ENCODE results near the gene LRRC66.

Gene LRRC66

GRCh38 chr4:52037689-52038102 lies 17.5 kb upstream of the LRRC66 start:
- DNase-seq (ENCODE audit: low spot score) = no peak
- TF ChIP-seq CTCF (IDR thresholded peaks at IDR 0.05; ENCODE audit: borderline replicate concordance, control extremely low read depth, extremely low read depth, insufficient read depth, missing control alignments) = no peak
- in situ Hi-C loops (cut with MboI; ENCODE audit: low sequenced_read_pairs, unreplicated experiment) = no loop called here

GRCh38 chr4:52036886-52037530 lies 16.8 kb upstream of the LRRC66 start:
- no peak for DNase-seq (ENCODE audit: low spot score)
- TF ChIP-seq CTCF (IDR thresholded peaks at IDR 0.05; ENCODE audit: borderline replicate concordance, control extremely low read depth, extremely low read depth, insufficient read depth, missing control alignments) = no peak
- in situ Hi-C loops (cut with MboI; ENCODE audit: low sequenced_read_pairs, unreplicated experiment) = no loop called here

GRCh38 chr4:52035190-52035589 lies 15.0 kb upstream of the LRRC66 start:
- in situ Hi-C loops (cut with MboI; ENCODE audit: low sequenced_read_pairs, unreplicated experiment) = no loop called here
- DNase-seq (ENCODE audit: low spot score) = no peak
- no peak for TF ChIP-seq CTCF (IDR thresholded peaks at IDR 0.05; ENCODE audit: borderline replicate concordance, control extremely low read depth, extremely low read depth, insufficient read depth, missing control alignments)

GRCh38 chr4:52032005-52032404 lies 11.8 kb upstream of the LRRC66 start:
- TF ChIP-seq CTCF (IDR thresholded peaks at IDR 0.05; ENCODE audit: borderline replicate concordance, control extremely low read depth, extremely low read depth, insufficient read depth, missing control alignments) = no peak
- no peak for DNase-seq (ENCODE audit: low spot score)
- in situ Hi-C loops (cut with MboI; ENCODE audit: low sequenced_read_pairs, unreplicated experiment) = no loop called here

- DNase-seq (ENCODE audit: low spot score) = no peak
- in situ Hi-C loops (cut with MboI; ENCODE audit: low sequenced_read_pairs, unreplicated experiment) = no loop called here
- TF ChIP-seq CTCF (IDR thresholded peaks at IDR 0.05; ENCODE audit: borderline replicate concordance, control extremely low read depth, extremely low read depth, insufficient read depth, missing control alignments) = no peak
These were observed 8.8 kb upstream of the LRRC66 start for GRCh38 chr4:52028970-52029369.

- TF ChIP-seq CTCF (IDR thresholded peaks at IDR 0.05; ENCODE audit: borderline replicate concordance, control extremely low read depth, extremely low read depth, insufficient read depth, missing control alignments) = no peak
- no peak for DNase-seq (ENCODE audit: low spot score)
- in situ Hi-C loops (cut with MboI; ENCODE audit: low sequenced_read_pairs, unreplicated experiment) = loop anchor here (25.0 kb wide), 1 partner anchor 119 kb away; no protein-coding TSS in a partner anchor
These were observed 2.3 kb downstream of the LRRC66 start for GRCh38 chr4:52017814-52018213.
